ENCODE results near the gene HSD17B1.
"Not testable (repeated sequence)": the region's sequence is repeated elsewhere in the genome, so short reads cannot be mapped to it uniquely, and the experiment has no call there.

The HSD17B1 gene

GRCh38 chr17:42543190-42544079 is 9.3 kb upstream of the HSD17B1 start:
- H3K9me3 ChIP-seq (ENCODE audit: control insufficient read depth, insufficient read depth, low read length) = no peaks in the 10 kb centered on the region
- H3K9me2 ChIP-seq (replicated peaks; ENCODE audit: control insufficient read depth, low read length) = no peaks in the 10 kb centered on the region
- H3K27me3 ChIP-seq (ENCODE audit: control insufficient read depth, low read length) = no peaks in the 10 kb centered on the region
- no peak overlapping the region for H3K4me3 ChIP-seq (ENCODE audit: low read length)
- TF ChIP-seq, protein P1, sequence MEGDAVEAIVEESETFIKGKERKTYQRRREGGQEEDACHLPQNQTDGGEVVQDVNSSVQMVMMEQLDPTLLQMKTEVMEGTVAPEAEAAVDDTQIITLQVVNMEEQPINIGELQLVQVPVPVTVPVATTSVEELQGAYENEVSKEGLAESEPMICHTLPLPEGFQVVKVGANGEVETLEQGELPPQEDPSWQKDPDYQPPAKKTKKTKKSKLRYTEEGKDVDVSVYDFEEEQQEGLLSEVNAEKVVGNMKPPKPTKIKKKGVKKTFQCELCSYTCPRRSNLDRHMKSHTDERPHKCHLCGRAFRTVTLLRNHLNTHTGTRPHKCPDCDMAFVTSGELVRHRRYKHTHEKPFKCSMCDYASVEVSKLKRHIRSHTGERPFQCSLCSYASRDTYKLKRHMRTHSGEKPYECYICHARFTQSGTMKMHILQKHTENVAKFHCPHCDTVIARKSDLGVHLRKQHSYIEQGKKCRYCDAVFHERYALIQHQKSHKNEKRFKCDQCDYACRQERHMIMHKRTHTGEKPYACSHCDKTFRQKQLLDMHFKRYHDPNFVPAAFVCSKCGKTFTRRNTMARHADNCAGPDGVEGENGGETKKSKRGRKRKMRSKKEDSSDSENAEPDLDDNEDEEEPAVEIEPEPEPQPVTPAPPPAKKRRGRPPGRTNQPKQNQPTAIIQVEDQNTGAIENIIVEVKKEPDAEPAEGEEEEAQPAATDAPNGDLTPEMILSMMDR (IDR thresholded peaks at IDR 0.05; ENCODE audit: low read depth, low read length, poor library complexity, severe bottlenecking) = no peak
- TF ChIP-seq EZH2phosphoT487 (IDR thresholded peaks at IDR 0.05; ENCODE audit: borderline replicate concordance, low read length) = no peak
- no peak overlapping the region for H3K27ac ChIP-seq (ENCODE audit: low read depth, low read length)
- H3F3A ChIP-seq (ENCODE audit: control insufficient read depth, insufficient read depth) = no peaks in the 10 kb centered on the region
- no peaks in the 10 kb centered on the region for H4K20me1 ChIP-seq (ENCODE audit: control insufficient read depth, insufficient read depth, low read depth, low read length)
- H3K79me2 ChIP-seq (ENCODE audit: control insufficient read depth, low read length) = no peaks in the 10 kb centered on the region
- H3K4me1 ChIP-seq (ENCODE audit: control insufficient read depth, low read length) = peaks cover 4% of the 10 kb centered on the region
- H3K36me3 ChIP-seq (ENCODE audit: control insufficient read depth, low read length) = peaks cover 10% of the 10 kb centered on the region; the same call in 1 of the 2 replicates
- no peak overlapping the region for H3K4me2 ChIP-seq (ENCODE audit: low read length)

DNA sequence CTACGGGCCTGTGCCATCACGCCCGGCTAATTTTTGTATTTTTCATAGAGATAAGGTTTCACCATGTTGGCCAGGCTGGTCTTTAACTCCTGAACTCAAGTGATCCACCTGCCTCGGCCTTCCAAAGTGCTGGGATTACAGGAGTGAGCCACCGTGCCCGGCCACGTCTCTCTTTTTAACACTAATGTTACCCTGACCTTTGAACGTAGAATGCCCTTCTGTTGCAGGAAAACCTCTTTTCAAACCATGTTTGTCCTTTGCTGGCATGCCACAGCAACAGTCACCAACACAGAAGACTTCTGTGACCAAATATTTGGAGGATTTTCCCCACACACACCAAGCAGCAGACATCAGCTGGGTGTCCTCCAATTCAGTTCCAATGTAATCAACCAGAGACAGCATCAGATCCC is 7.8 kb upstream of the HSD17B1 start:
- H3K27ac ChIP-seq (ENCODE audit: low read depth, low read length) = no peak overlapping the region

GRCh38 chr17:42545755-42546505 is 6.8 kb upstream of the HSD17B1 start:
- H3K9me3 ChIP-seq (ENCODE audit: control insufficient read depth, insufficient read depth, low read length); H3K9me2 ChIP-seq (replicated peaks; ENCODE audit: control insufficient read depth, low read length); H3K27me3 ChIP-seq (ENCODE audit: control insufficient read depth, low read length); H3K4me3 ChIP-seq (ENCODE audit: low read length); H3F3A ChIP-seq (ENCODE audit: control insufficient read depth, insufficient read depth); H3K36me3 ChIP-seq (ENCODE audit: control insufficient read depth, low read length); H3K4me2 ChIP-seq (ENCODE audit: low read length); H3K27ac ChIP-seq (ENCODE audit: low read depth, low read length); H3K79me2 ChIP-seq (ENCODE audit: control insufficient read depth, low read length); H4K20me1 ChIP-seq (ENCODE audit: control insufficient read depth, insufficient read depth, low read depth, low read length): not testable (repeated sequence)
- peaks cover 10% of the 10 kb centered on the region for H3K4me1 ChIP-seq (ENCODE audit: control insufficient read depth, low read length)

More for the DNA sequence above, 7.8 kb upstream of the HSD17B1 start:
- H3F3A ChIP-seq (ENCODE audit: control insufficient read depth, insufficient read depth) = no peaks in the 10 kb centered on the region
- H3K4me3 ChIP-seq (ENCODE audit: low read length) = no peak overlapping the region
- no peaks in the 10 kb centered on the region for H3K9me3 ChIP-seq (ENCODE audit: control insufficient read depth, insufficient read depth, low read length)
- no peaks in the 10 kb centered on the region for H3K9me2 ChIP-seq (replicated peaks; ENCODE audit: control insufficient read depth, low read length)
- H3K36me3 ChIP-seq (ENCODE audit: control insufficient read depth, low read length) = no peaks in the 10 kb centered on the region; the same call in 1 of the 2 replicates
- H3K4me1 ChIP-seq (ENCODE audit: control insufficient read depth, low read length) = peaks cover 10% of the 10 kb centered on the region
- no peaks in the 10 kb centered on the region for H3K27me3 ChIP-seq (ENCODE audit: control insufficient read depth, low read length)
- H3K79me2 ChIP-seq (ENCODE audit: control insufficient read depth, low read length) = no peaks in the 10 kb centered on the region
- TF ChIP-seq, protein P1 (IDR thresholded peaks at IDR 0.05; ENCODE audit: low read depth, low read length, poor library complexity, severe bottlenecking) = no peak
- TF ChIP-seq EZH2phosphoT487 (IDR thresholded peaks at IDR 0.05; ENCODE audit: borderline replicate concordance, low read length) = no peak
- no peak overlapping the region for H3K4me2 ChIP-seq (ENCODE audit: low read length)
- H4K20me1 ChIP-seq (ENCODE audit: control insufficient read depth, insufficient read depth, low read depth, low read length) = no peaks in the 10 kb centered on the region

Data from DOHH2 (cell line).